Suprapubic skin (tissue), 3 donors: Measurements from ENCODE around the gene ZNF155.

Experiments used
- POLR2A ChIP-seq, 2 donors: fragments of 450-650 bp; IDR thresholded peaks; one replicate each; pipeline ENCODE4 v1.6.1; 2017; ENCODE audit warnings: antibody characterized with exemption in 2 of 2, mild to moderate bottlenecking in 2 of 2, moderate library complexity in 2 of 2
- TF ChIP-seq, protein P1 (sequence below), 2 donors: fragments of 200-600 bp in 1 of 2; fragments of 450-650 bp in 1 of 2; sonication (generic) in 1 of 2; IDR thresholded peaks; one replicate each; pipeline ENCODE4 v1.5.1; 2016 to 2019; ENCODE audit warnings: antibody characterized with exemption in 2 of 2, mild to moderate bottlenecking in 1 of 2, moderate library complexity in 1 of 2

DNA sequence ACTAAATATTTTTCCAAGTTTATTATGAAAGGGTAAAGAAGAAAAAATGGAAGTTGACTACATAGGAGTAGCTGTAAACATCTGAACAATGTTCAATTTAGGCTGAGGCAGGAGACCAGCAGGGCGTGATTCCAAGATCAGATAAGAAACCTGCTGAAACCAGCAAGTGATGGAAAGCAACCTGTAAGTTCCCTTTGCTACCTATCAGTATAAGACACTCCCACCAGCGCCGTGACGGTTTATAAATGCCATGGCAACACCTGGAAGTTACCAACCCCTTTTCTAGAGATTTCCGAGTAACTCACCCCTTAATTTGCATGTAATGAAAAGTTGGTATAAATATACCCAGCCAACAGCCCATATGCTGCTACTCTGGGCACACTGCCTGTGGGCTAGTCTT lies 47.8 kb upstream of the ZNF155 start:
- TF ChIP-seq, protein P1, sequence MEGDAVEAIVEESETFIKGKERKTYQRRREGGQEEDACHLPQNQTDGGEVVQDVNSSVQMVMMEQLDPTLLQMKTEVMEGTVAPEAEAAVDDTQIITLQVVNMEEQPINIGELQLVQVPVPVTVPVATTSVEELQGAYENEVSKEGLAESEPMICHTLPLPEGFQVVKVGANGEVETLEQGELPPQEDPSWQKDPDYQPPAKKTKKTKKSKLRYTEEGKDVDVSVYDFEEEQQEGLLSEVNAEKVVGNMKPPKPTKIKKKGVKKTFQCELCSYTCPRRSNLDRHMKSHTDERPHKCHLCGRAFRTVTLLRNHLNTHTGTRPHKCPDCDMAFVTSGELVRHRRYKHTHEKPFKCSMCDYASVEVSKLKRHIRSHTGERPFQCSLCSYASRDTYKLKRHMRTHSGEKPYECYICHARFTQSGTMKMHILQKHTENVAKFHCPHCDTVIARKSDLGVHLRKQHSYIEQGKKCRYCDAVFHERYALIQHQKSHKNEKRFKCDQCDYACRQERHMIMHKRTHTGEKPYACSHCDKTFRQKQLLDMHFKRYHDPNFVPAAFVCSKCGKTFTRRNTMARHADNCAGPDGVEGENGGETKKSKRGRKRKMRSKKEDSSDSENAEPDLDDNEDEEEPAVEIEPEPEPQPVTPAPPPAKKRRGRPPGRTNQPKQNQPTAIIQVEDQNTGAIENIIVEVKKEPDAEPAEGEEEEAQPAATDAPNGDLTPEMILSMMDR (IDR thresholded peaks at IDR 0.05), result no peak
- no peak for TF ChIP-seq POLR2A (IDR thresholded peaks at IDR 0.05)
